HUES48 (cell line): ENCODE measurements around the gene CDK6.

Experiments
- H3K27ac ChIP-seq: one replicate; pipeline ENCODE4 v1.7.0; 2013; ENCODE audit warnings: low read depth, low read length, inconsistent platforms
- H3K27me3 ChIP-seq: 2 replicates; pipeline ENCODE4 v1.6.1; 2013; ENCODE audit warnings: mild to moderate bottlenecking, low read length; ENCODE audit not compliant: control insufficient read depth, insufficient read depth
- H3K36me3 ChIP-seq: 2 replicates; pipeline ENCODE4 v1.6.1; 2013; ENCODE audit warnings: low read length; ENCODE audit not compliant: control insufficient read depth, insufficient read depth
- H3K4me1 ChIP-seq: 2 replicates; pipeline ENCODE4 v1.6.1; 2013; ENCODE audit warnings: mild to moderate bottlenecking, low read length; ENCODE audit not compliant: control insufficient read depth, insufficient read depth
- H3K4me3 ChIP-seq: 2 replicates; pipeline ENCODE4 v1.5.1; 2013; ENCODE audit warnings: mild to moderate bottlenecking, low read depth, low read length
- H3K9ac ChIP-seq: 2 replicates; pipeline ENCODE4 v1.6.1; 2013; ENCODE audit warnings: mild to moderate bottlenecking, low read depth, low read length, moderate library complexity
- H3K9me3 ChIP-seq: 2 replicates; pipeline ENCODE4 v1.6.1; 2013; ENCODE audit warnings: low read length; ENCODE audit not compliant: control insufficient read depth, insufficient read depth

The CDK6 gene

DNA sequence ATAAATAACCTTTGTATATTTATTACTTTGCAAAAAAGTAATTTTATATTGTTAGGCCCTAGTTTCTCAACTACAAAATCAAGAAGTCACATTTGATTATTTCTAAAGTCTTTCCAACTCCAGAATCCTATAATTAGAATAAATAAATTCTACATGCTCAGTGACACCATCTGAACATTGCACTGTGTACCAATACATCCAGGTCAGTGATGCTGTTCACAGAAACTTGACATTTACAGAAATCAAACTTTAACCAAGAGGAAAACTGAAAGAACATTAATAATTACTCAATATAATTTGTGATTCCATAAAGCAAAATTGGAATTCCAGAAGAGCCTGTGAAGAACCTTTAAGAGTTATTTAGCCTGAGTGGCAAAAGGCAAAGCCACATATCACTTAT lies 142.2 kb downstream of the CDK6 start:
- no peaks in the 10 kb centered on the region for H3K9me3 ChIP-seq
- H3K27me3 ChIP-seq = no peaks in the 10 kb centered on the region
- H3K9ac ChIP-seq = no peak overlapping the region
- H3K36me3 ChIP-seq = no peaks in the 10 kb centered on the region
- no peak overlapping the region for H3K4me3 ChIP-seq
- H3K4me1 ChIP-seq = peaks cover 23% of the 10 kb centered on the region
- H3K27ac ChIP-seq = no peak overlapping the region

GRCh38 chr7:92693519-92693918 lies 142.9 kb downstream of the CDK6 start:
- no peaks in the 10 kb centered on the region for H3K36me3 ChIP-seq
- H3K4me1 ChIP-seq = peaks cover 23% of the 10 kb centered on the region
- H3K27me3 ChIP-seq = no peaks in the 10 kb centered on the region
- H3K27ac ChIP-seq = no peak overlapping the region
- H3K4me3 ChIP-seq = no peak overlapping the region
- H3K9me3 ChIP-seq = no peaks in the 10 kb centered on the region
- H3K9ac ChIP-seq = no peak overlapping the region

- Histone ChIP-seq H3K9ac (no peak overlapping the region), H3K4me3 (no peak overlapping the region), H3K9me3 (no peaks in the 10 kb centered on the region), H3K27ac (no peak overlapping the region), H3K4me1 (peaks cover 22% of the 10 kb centered on the region), H3K27me3 (no peaks in the 10 kb centered on the region), H3K36me3 (no peaks in the 10 kb centered on the region)
Observed at GRCh38 chr7:92691578-92691977, 144.8 kb downstream of the CDK6 start.

GRCh38 chr7:92685136-92686042 lies 151.0 kb downstream of the CDK6 start:
- Histone ChIP-seq H3K9ac (no peak overlapping the region), H3K4me1 (peaks cover 47% of the 10 kb centered on the region), H3K27ac (peak overlapping the region; percentile 78), H3K36me3 (no peaks in the 10 kb centered on the region), H3K27me3 (peaks cover 7% of the 10 kb centered on the region; the same call in 1 of the 2 replicates), H3K4me3 (no peak overlapping the region), H3K9me3 (no peaks in the 10 kb centered on the region)

- peaks cover 47% of the 10 kb centered on the region for H3K4me1 ChIP-seq
- no peaks in the 10 kb centered on the region for H3K9me3 ChIP-seq
- H3K9ac ChIP-seq = no peak overlapping the region
- H3K4me3 ChIP-seq = peak overlapping the region; percentile 37; the same call in 1 of the 2 replicates
- H3K36me3 ChIP-seq = no peaks in the 10 kb centered on the region
- peaks cover 7% of the 10 kb centered on the region; the same call in 1 of the 2 replicates for H3K27me3 ChIP-seq
- peak overlapping the region; percentile 78 for H3K27ac ChIP-seq
Observed at GRCh38 chr7:92684274-92684673, 152.1 kb downstream of the CDK6 start.

DNA sequence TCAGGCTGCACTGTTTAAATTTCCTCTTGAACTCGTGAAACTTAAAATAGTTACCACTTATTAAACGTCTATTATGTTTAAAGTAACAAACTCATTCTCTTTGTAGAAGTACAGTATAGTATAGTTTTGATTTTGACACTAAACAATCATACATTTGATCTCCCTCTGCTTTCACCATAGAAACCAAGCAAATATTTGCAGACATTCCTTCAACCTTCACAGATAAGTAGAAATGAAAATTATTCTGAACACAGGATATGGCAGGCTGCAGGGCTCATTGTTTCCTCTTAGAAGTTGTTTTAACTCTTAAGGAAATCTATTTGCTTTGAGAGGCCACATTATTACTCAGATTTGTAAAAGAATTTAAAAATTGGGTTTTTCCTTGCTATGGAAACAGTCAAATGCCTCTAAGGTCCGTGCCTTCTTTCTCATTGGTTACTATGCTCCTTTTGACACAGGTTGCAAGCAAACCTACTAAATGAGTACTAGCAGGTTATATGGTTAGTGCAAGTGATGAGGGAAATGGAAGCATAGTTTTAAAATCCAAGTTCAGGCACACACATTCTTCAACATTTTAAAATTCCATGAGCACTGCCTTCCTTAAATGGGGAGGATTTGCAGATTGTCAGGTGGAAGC lies 153.4 kb downstream of the CDK6 start:
- H3K27me3 ChIP-seq = peaks cover 7% of the 10 kb centered on the region; the same call in 1 of the 2 replicates
- peaks cover 47% of the 10 kb centered on the region for H3K4me1 ChIP-seq
- H3K27ac ChIP-seq = peak overlapping the region; percentile 11
- H3K9ac ChIP-seq = no peak overlapping the region
- H3K4me3 ChIP-seq = no peak overlapping the region
- H3K9me3 ChIP-seq = no peaks in the 10 kb centered on the region
- H3K36me3 ChIP-seq = no peaks in the 10 kb centered on the region

DNA sequence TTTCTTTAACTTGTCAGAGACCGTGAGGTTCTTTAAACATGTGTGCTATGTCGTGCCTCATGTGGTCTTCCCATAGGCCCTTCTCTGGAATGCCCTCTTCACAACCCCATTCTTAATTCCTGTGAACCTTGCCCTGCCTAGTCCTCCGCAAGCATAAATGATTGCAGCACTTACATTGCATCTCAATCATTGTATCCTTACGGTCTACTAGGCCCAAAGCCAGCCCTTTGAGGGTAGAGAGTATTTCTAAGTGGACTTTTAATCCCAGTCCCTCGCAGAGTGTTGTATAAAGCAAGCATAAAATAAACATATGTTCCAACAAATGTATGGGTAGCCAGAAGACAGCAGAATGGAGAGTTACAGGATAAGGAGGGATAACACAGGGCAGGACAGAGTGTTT lies 154.0 kb downstream of the CDK6 start:
- Histone ChIP-seq H3K4me1 (peaks cover 47% of the 10 kb centered on the region), H3K9me3 (no peaks in the 10 kb centered on the region), H3K36me3 (no peaks in the 10 kb centered on the region), H3K27ac (no peak overlapping the region), H3K27me3 (peaks cover 7% of the 10 kb centered on the region; the same call in 1 of the 2 replicates), H3K9ac (no peak overlapping the region), H3K4me3 (no peak overlapping the region)

DNA sequence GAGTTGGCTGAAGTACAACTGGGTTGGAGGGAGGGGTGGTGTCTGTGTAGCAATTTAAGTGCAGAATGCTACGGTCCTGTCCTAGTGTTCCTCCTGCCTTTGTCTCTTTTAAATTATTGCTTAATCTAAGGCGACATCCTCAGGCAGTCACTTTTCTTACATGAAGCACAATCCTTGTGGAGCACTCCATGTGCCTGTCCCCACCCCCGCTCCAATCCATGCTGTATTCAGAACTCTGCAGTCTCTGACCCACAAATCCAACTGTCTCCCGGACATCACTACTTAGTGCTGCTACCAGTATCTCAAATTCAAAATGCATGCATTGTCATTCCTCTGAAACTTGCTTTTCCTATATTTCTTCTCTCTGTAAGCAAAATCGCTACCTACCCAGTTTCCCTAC lies 154.7 kb downstream of the CDK6 start:
- H3K4me1 ChIP-seq = peaks cover 47% of the 10 kb centered on the region
- no peaks in the 10 kb centered on the region for H3K36me3 ChIP-seq
- no peak overlapping the region for H3K9ac ChIP-seq
- H3K27ac ChIP-seq = no peak overlapping the region
- peaks cover 7% of the 10 kb centered on the region; the same call in 1 of the 2 replicates for H3K27me3 ChIP-seq
- no peaks in the 10 kb centered on the region for H3K9me3 ChIP-seq
- H3K4me3 ChIP-seq = no peak overlapping the region

- no peaks in the 10 kb centered on the region for H3K9me3 ChIP-seq
- peaks cover 7% of the 10 kb centered on the region; the same call in 1 of the 2 replicates for H3K27me3 ChIP-seq
- peaks cover 41% of the 10 kb centered on the region for H3K4me1 ChIP-seq
- H3K36me3 ChIP-seq = no peaks in the 10 kb centered on the region
- H3K9ac ChIP-seq = no peak overlapping the region
- H3K4me3 ChIP-seq = no peak overlapping the region
- no peak overlapping the region for H3K27ac ChIP-seq
Observed at GRCh38 chr7:92680442-92680841, 155.9 kb downstream of the CDK6 start.

DNA sequence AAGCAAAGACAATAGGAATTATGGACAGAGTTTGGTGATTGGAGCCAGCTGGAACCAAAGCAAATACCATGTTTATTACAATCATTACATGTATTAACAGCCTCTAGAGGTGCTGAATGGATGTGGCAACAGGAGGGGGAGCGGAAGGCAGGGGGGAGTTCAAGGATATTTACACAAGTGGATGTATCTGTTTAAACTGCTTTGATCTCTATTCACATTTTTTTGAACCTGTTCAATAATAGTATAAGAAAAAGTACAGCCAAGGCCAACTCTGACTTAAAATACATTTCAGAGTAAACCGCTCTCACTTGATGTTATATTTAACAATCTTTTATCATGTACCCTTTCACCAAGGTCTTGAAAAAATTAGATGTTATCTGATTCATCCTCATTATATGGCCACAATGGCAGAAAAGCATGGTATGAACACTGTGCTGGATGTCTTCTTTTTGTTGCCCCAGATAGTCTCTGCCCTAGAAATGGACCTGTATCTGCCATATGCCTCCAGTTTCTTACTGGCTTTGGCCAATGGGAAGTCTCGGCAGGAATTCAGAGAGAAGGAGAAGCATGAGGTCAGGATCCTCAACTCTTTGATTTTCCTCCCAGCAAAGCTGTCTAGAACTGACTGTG lies 158.0 kb downstream of the CDK6 start:
- Histone ChIP-seq H3K27me3 (peaks cover 7% of the 10 kb centered on the region; the same call in 1 of the 2 replicates), H3K36me3 (no peaks in the 10 kb centered on the region), H3K4me3 (no peak overlapping the region), H3K27ac (no peak overlapping the region), H3K9me3 (no peaks in the 10 kb centered on the region), H3K9ac (no peak overlapping the region), H3K4me1 (peaks cover 21% of the 10 kb centered on the region)

- no peaks in the 10 kb centered on the region for H3K27me3 ChIP-seq
- H3K36me3 ChIP-seq = peaks cover 12% of the 10 kb centered on the region
- H3K4me1 ChIP-seq = no peaks in the 10 kb centered on the region
- no peak overlapping the region for H3K9ac ChIP-seq
- H3K9me3 ChIP-seq = no peaks in the 10 kb centered on the region
- no peak overlapping the region for H3K27ac ChIP-seq
- H3K4me3 ChIP-seq = no peak overlapping the region
Observed at GRCh38 chr7:92674379-92674778, 162.0 kb downstream of the CDK6 start.
